GM20431 (cell line): Measurements from ENCODE around the gene CTDSP1.

Experiments
- in situ Hi-C: fragments of 300-500 bp; cut with MseI, MboI; formaldehyde crosslinking; loops from one replicate; pipeline ENCODE4 v1.15.0; 2020; ENCODE audit warnings: low sequenced_read_pairs; ENCODE audit not compliant: unreplicated experiment

Gene CTDSP1

GRCh38 chr2:218418321-218418716 is 18.7 kb downstream of the CTDSP1 start:
- in situ Hi-C loops = loop anchor here (25.0 kb wide), 2 partner anchors 244 to 419 kb away; partner anchors contain the start of genes BCS1L, PRKAG3, RNF25 and STK36

GRCh38 chr2:218418717-218419458 is 19.2 kb downstream of the CTDSP1 start, which contains the start of gene VIL1:
VIL1 (plus strand) TSS chr2:218419123; CDS start chr2:218423779, 4,656 bp downstream.
- in situ Hi-C loops = loop anchor here (25.0 kb wide), 2 partner anchors 243 to 418 kb away; partner anchors contain the start of genes BCS1L, PRKAG3, RNF25 and STK36

- in situ Hi-C loops = loop anchor here (25.0 kb wide), 2 partner anchors 243 to 418 kb away; partner anchors contain the start of genes BCS1L, PRKAG3, RNF25 and STK36
Observed at GRCh38 chr2:218419630-218420216, 20.1 kb downstream of the CTDSP1 start.

GRCh38 chr2:218421027-218421426 is 21.4 kb downstream of the CTDSP1 start:
- in situ Hi-C loops = loop anchor here (25.0 kb wide), 2 partner anchors 241 to 416 kb away; partner anchors contain the start of genes BCS1L, PRKAG3, RNF25 and STK36

GRCh38 chr2:218422403-218423086 is 22.9 kb downstream of the CTDSP1 start:
- in situ Hi-C loops = loop anchor here (25.0 kb wide), 2 partner anchors 240 to 415 kb away; partner anchors contain the start of genes BCS1L, PRKAG3, RNF25 and STK36

GRCh38 chr2:218423584-218423983 is 23.9 kb downstream of the CTDSP1 start:
- in situ Hi-C loops = loop anchor here (25.0 kb wide), 2 partner anchors 239 to 414 kb away; partner anchors contain the start of genes BCS1L, PRKAG3, RNF25 and STK36

- in situ Hi-C loops = no loop called here
Observed at GRCh38 chr2:218425531-218425930, 25.9 kb downstream of the CTDSP1 start.

- in situ Hi-C loops = no loop called here
Observed at GRCh38 chr2:218427741-218428140, 28.1 kb downstream of the CTDSP1 start.

GRCh38 chr2:218428846-218429558 is 29.3 kb downstream of the CTDSP1 start:
- in situ Hi-C loops = no loop called here

- in situ Hi-C loops = no loop called here
Observed at GRCh38 chr2:218429911-218430692, 30.4 kb downstream of the CTDSP1 start.

- in situ Hi-C loops = no loop called here
Observed at GRCh38 chr2:218430721-218431120, 31.1 kb downstream of the CTDSP1 start.

GRCh38 chr2:218431878-218432277 is 32.2 kb downstream of the CTDSP1 start:
- in situ Hi-C loops = no loop called here

GRCh38 chr2:218432676-218433365 is 33.2 kb downstream of the CTDSP1 start:
- in situ Hi-C loops = no loop called here

GRCh38 chr2:218434456-218434855 is 34.8 kb downstream of the CTDSP1 start:
- in situ Hi-C loops = no loop called here

GRCh38 chr2:218435003-218435982 is 35.6 kb downstream of the CTDSP1 start:
- in situ Hi-C loops = no loop called here

GRCh38 chr2:218436992-218437391 is 37.3 kb downstream of the CTDSP1 start:
- in situ Hi-C loops = no loop called here

GRCh38 chr2:218437969-218438368 is 38.3 kb downstream of the CTDSP1 start:
- in situ Hi-C loops = no loop called here
